GM18909 (cell line): ENCODE measurements around the gene EFHD1.
"Not testable (repeated sequence)": the region's sequence is repeated elsewhere in the genome, so short reads cannot be mapped to it uniquely, and the experiment has no call there.

ENCODE experiments used
- ATAC-seq: cut with Tn5 transposase; IDR thresholded peaks from one replicate; pipeline ENCODE4 v1.9.1; 2021; ENCODE audit warnings: mild to moderate bottlenecking; ENCODE audit not compliant: unreplicated experiment, poor library complexity

The EFHD1 gene

DNA sequence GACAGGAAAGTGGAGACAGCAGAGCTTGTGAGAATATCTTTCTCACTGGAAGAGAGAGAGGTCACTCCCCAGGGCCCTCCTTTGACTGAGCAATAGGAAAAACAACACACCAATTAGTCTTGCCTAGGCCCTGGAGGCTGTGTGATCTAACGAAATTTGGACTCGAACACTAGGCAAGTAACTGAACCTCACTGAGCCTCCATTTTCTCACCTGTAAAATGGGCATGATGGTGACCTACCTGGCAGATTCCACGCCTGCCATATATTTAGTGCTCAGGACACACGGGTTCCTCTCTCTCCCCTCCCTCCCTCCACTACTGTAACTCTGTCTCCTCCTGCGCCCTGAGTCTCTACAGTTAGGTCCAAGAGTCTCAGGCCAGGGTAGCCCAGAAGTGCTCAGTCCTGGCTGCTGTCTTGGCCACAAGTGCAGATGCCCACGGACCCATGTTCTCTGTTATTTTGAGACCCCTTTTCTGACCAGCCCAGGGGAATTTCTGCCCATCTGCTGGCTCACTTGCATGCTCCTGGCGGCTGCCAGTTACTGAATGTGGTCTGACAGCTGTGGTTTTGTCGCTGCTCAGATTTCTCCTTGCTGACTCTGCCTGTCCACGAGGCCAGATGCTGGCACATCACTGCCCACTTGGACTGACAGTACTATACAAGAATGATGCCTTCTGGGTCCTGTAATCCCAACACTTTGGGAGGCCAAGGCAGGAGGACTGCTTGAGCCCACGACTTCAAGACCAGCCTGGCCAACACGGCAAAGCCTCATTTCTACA, 54.2 kb downstream of the EFHD1 start:
- ATAC-seq: no peak

DNA sequence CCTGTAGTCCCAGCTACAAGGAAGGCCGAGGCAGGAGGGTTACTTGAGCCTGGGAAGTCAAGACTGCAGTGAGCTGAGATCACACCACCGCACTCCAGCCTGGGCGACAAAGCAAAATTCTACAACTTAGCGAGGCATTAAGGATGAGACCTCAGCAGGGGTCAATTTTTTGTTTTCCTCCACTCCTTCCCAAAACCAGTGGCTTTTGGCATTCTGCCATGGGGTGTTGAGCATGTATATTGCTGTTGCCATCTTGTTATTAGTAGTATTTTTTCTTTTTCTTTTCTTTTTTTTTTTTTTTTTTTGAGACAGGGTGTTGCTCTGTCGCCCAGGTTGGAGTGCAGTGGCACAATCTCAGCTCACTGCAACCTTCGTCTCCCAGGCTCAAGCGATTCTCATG, 54.8 kb downstream of the EFHD1 start:
- no peak for ATAC-seq

DNA sequence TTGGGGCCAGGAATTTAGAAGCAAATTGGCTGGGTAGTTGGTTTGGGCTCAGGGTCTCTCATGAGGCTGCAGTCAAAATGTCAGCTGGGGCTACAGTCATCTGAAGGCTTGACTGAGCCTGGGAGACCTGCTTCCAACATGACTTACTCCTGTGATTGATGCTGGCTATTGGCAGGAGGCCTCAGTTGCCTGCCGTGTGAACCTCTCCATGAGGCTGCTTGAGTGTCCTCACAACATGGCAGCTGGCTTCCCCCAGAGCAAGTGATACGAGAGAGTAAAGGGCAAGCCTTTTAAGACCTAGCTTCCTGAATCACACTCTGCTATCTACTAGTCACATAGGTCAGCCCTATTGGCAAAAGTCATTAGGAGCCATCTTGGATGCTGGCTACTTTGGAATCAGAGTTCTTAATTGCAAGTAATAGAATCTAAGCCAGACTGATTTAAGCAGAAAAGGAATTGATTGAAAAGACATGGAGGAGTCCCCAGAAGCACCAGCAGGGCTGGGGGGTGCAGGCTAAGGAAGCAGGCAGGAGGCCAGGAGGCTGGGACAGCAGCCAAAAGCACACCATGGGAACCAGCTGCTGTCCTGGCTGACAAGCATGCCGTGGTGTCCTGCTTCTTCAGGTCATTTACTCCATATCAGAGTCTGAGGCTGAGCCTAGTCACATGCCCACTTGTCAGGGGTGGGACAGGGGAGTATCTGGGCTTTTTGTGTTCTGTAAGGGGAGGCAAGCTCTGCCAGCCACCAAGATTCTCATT, 55.9 kb downstream of the EFHD1 start:
- ATAC-seq: no peak

DNA sequence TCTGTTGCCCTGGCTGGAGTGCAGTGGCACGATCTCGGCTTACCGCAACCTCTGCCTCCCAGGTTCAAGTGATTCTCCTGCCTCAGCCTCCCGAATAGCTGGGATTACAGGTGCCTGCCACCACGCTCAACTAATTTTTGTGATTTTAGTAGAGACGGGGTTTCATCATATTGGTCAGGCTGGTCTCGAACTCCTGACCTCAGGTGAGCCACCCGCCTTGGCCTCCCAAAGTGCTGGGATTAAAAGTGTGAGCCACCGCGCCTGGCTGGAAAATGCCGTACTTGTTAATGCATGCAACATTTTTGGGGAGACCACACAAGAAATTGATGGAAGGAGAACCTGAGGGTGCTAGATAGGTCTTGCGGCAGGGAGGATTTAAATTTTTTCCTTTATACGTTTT, 57.7 kb downstream of the EFHD1 start:
- ATAC-seq: not testable (repeated sequence)

DNA sequence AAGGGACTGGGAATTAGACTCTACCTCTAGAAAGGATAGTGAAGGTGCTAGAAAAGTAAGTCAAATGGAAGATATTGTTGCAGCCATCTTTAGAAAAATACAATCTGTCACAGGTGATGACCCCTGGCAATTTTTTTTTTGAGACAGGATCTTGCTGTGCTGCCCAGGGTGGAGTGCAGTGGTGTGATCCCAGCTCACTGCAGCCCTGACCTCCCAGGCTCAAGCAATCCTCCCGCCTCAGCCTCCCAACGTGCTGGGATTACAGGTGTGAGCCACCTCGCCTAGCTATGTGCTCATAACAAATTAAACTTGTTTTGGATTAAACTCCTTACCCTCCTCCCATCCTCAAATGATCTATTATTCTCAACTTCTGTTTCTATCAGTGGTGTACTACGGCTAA, 59.9 kb downstream of the EFHD1 start:
- no peak for ATAC-seq

DNA sequence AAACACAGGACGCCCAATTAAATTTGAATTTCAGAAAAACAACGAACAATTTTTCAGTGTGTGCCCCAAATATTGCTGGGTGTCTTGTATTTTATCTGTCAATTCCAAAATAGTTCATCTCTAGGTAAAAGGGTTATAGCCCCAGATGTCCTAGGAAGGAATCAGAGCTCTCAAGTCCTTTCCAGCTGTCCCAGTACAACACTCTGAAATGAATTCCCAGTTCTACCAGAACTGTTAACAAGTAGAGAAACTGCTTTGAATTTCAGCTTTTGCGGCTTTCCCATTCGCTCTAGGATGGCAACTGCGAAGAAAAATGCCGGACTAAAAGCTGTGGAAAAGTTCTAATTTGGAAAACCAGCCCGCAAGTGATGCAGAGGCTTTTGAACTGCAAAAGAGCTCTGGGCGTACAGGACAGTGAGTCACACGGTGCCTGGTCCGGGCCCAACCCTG, 63.2 kb downstream of the EFHD1 start:
- ATAC-seq: no peak

DNA sequence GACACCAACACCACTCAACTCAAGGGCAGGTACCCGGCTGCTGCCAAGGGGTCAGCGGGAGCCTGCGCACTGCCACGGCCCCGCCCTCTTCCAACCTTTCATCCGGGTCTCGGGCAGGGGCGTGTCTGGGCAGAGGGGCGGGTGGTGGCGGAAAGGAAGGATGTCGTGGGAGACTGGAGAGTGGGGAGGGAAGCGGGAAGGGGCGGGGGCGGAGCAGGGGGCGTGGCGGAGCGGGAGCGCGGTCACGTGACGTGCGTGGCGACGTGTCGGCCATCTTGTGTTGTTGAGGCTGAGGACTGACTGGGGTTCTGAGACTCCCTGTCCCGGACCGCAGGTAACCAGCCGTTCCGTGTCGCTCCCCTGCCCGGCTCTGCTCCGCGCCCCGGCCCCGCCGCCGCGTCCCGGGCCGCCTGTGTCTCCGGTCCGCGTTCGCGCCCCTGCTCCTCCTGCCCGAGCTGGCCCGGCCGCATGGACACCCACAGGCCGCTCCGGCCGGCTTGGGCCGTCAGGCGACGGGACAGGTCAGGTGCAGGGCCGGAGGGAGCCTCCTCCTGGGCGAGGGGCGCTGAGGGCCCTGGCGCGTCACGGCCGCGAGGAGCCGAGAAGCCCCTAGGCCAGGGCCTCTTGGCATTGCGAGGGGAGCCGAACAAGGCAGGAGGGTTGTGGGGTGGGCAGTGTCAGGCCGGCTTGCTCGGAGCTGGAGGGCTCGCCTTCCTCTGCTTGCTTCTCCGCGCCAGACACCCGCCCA, 63.8 kb downstream of the EFHD1 start, which contains the start of gene GIGYF2:
TSS of gene GIGYF2 (plus strand) at position 273 of the 748 bp plus-strand sequence. CDS start 37,867 bp downstream, outside the sequence.
- peak; percentile 83 for ATAC-seq

DNA sequence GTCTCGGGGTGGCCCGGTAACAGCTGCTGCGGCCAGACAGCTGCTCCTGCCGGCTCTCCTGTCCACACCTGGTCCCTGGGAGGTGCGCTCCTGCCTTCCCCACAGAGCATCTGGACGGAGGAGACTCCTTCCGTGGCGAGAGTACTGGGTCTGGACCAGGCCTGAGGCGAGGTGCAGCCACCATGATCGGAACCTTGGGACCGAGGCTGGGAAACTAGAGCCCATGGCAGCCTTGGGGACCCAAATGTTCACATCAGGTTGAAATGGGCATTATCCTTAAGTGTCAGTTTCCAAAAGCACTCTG, 64.4 kb downstream of the EFHD1 start:
- peak; percentile 32 for ATAC-seq

DNA sequence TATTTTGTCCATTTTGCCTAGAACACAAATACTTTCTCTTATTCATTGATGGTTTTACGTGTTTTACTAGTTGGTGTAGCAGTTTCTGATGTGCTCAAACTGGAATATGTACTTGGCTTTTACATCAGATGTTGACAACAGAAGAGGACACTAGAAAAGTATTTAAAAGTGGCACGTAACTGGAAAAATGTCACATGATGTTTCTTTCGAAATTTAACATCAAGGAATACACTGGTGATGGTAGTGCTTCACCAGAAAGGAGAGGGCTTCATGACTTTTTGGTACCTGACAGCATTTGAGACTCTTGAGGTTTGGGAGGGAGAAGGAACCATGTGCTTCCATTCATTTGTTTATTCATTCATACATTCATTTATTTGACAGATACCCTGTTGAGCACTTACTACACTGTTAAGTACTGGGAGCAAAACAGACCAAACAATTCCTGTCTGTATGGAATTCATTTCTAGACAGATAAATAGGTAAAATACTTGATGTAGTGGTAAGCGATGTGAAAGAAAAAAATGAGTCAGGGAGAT, 65.2 kb downstream of the EFHD1 start:
- no peak for ATAC-seq

DNA sequence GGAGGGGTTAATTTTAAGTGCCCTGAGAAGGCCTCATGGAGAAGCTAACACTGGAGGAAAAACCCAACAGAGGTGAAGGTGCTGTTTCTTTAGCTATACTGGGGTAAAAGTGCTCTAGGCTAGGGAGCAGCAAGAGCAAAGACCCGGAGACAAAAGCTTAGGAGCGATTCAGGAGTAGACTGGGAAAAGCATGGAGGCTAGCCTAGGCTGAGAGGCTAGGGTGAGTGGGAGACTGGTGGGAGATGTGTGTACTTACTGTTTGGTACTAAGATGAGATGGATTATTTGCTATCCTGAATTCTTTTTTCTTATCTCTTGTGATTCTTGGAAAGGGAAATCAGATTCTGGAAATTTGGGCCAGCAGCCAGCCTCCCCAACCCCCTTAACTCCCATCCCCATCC, 65.7 kb downstream of the EFHD1 start:
- ATAC-seq: no peak

DNA sequence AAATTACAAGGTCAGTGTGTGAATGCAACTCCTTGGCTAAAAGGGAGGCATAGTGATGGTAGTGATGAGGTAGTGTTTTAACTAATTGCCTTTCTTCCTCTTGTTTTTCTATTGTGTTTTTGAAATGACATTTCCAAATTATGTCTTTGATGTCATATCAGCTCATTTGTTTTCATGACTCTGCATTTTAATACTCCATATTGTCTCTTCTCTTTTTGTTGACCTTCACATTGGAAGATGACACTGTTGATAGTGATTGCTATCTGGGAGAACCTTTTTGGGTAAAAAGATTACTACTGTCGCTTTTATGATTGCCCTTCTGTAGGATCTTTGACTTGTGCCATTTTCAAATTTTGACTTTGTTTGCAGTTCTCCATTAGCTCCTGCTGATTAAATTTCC, 66.8 kb downstream of the EFHD1 start:
- no peak for ATAC-seq

DNA sequence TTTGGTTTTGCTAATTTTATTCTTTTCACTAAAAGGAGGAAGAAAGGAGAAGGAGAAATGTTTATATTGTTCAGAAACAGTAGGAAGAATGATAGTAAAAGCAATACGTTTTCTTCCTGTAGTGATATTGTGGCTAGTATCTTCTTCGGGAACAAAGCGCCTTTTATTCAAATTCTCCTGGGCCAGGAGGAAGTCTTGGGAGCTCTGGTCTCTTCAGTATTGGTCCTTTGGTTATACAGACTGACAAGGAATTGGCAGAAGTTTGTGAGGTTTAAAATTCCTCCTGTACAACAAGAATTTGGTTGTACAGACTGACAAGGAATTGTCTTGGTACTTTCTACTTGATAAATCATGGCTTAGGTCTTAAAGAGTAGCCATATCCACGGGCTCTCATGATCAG, 73.7 kb downstream of the EFHD1 start:
- ATAC-seq: no peak

DNA sequence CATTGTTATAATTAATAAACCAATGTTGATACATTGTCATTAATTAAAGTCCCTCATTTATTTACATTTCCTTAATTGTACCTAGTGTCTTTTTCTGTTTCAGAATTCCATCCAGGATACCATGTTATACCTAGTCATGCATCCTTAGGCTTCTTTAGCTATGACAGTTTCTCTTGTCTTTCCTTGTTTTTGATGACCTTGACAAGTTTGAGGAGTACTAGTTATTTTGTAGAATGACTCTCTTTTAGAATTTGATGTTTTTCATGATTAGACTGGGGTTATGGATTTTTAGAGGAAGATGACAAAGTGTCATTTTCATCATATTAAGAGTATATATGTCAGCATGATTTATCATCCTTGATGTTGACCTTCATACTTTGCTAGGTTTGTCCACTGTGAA, 80.1 kb downstream of the EFHD1 start:
- no peak for ATAC-seq

DNA sequence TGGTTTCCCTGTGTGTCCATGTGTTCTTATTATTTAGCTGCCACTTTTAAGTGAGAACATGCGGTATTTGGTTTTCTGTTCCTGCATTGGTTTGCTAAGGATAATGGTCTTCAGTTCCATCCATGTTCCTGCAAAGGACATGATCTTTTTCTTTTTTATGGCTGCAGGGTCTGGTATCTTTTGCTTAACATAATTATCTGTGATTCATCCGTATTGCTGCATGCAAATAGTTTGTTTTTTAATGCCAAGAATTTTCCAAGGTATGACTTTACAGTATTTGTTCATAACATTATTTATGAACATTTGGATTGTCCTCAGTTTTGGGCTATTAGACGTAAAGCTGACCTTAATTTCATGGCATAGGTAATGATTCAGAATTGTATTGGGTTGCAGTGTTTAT, 81.6 kb downstream of the EFHD1 start:
- ATAC-seq: no peak

DNA sequence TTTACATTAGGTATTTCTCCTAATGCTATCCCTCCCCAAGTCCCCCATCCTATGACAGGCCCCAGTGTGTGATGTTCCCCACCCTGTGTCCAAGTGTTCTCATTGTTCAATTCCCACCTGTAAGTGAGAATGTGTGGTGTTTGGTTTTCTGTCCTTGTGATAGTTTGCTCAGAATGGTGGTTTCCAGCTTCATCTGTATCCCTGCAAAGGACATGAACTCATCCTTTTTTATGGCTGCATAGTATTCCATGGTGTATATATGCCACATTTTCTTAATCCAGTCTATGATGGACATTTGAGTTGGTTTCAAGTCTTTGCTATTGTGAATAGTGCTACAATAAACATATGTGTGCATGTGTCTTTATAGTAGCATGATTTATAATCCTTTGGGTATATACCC, 86.7 kb downstream of the EFHD1 start:
- ATAC-seq: not testable (repeated sequence)

DNA sequence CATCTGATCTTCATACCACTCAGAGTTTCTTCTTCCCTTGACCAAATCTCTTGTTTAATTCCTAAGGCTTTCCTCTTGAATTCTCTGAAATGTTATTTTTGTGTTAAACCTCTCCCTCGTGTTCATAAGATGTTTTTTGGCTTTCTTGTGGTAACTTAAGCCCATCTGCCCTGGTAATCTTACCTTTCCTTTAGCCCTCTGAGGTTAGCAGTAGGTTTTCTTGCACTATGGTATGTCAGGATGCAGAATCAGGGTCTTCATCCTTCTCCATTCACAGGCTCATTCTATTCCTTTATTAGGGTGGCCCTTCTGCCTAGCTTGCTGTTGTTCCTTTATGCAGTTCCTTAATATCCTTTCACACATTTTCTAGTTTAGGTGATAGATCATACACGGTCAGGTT, 87.9 kb downstream of the EFHD1 start:
- ATAC-seq: no peak

DNA sequence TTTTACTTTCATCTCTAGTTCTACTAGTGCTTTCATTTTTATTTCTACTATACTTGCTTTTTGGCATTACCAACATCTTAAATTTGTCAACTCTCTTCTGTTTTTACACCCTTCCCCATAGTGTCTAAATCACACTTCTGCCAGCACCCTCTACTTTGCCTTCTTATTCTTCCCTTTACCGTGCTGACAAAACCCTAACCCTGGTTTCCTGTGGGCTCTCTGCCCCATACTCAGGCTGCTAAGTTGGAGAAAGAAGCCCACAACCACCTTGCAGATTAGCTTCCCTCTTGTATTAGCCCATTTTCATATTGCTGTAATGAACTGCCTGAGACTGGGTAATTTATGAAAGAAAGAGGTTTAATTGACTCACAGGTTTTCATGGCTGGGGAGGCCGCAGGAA, 88.5 kb downstream of the EFHD1 start:
- ATAC-seq: no peak

DNA sequence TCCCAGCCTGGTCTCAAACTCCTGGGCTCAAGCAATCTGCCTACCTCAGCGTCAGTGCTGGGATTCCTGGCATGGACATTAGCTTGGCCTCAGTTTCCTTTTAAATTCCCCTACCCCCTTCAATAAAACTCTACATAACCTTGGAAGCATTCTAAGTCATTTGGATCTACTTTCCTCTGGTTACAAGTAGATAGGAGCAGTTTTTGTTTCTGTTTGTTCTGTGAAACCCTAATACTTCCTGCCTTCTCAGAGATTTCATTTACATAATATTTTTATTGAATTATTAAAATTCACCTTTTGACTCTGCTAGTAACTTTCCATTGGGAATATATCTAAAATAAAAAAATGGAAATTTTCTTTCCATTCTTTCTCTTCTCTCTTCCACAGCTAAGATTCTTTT, 89.6 kb downstream of the EFHD1 start:
- ATAC-seq: no peak

DNA sequence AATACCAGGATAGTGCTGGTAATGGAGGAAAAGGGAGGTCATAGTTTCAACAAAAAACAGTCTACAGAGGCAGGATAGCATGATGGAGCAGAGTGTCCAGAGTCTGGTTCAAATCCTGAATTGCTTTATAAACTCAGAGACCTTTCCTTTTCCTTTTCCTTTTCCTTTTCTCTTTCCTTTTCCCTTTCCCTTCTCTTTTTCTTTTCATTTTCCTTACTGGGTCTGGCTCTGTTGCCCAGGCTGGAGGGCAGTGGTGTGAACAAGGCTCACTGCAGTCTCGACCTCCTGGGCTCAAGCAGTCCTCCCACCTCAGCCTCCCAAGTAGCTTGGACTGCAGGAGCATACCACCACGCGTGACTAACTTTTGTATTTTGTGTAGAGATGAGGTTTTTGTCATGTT, 95.4 kb downstream of the EFHD1 start:
- ATAC-seq: no peak

DNA sequence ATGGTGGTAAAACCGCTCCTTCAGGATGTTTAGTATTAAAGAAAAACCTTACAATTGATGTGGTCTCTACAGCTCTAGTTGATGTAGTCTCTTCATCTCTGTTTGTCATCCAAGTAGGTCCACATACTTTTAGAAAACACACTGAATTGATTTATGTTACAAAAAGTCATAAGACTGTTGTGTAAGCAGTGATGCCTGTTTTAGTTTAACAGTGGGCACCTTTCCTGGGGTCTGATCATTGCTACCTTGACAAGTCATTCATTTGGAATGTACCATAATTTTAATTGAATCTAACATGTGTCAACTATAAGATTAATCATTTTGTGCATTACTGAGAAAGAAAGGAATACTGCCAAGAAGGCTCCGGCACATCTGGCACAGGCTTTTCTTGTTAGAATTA, 98.1 kb downstream of the EFHD1 start:
- no peak for ATAC-seq
